HEK293 (cell line): ENCODE data around the gene MON2.

ENCODE experiments used
- HOXA7 ChIP-seq: sonication (generic); formaldehyde crosslinking; IDR thresholded peaks from 2 replicates; pipeline ENCODE4 v1.8.1; 2022; ENCODE audit warnings: missing genetic modification reagents, borderline replicate concordance
- ZBTB7A ChIP-seq: fragments of 450-650 bp; formaldehyde crosslinking; IDR thresholded peaks from 2 replicates; pipeline ENCODE4 v1.5.1; 2016; ENCODE audit warnings: low read depth, missing biosample characterization, missing genetic modification characterization
- ZNF133 ChIP-seq: fragments of 450-650 bp; formaldehyde crosslinking; IDR thresholded peaks from 2 replicates; pipeline ENCODE4 v1.5.1; 2016; ENCODE audit warnings: missing biosample characterization, missing genetic modification characterization
- ZNF221 ChIP-seq: fragments of 450-650 bp; formaldehyde crosslinking; IDR thresholded peaks from 2 replicates; pipeline ENCODE4 v1.5.1; 2017; ENCODE audit warnings: missing biosample characterization, missing genetic modification characterization, borderline replicate concordance
- ZNF354C ChIP-seq: fragments of 450-650 bp; formaldehyde crosslinking; IDR thresholded peaks from 2 replicates; pipeline ENCODE4 v1.5.1; 2016; ENCODE audit warnings: missing biosample characterization, missing genetic modification characterization, low read depth, borderline replicate concordance
- ZNF660 ChIP-seq: fragments of 450-650 bp; IDR thresholded peaks from 2 replicates; pipeline ENCODE4 v1.5.1; 2018; ENCODE audit warnings: missing biosample characterization, mild to moderate bottlenecking, missing genetic modification characterization
- ZNF670 ChIP-seq: fragments of 450-650 bp; formaldehyde crosslinking; IDR thresholded peaks from 2 replicates; pipeline ENCODE4 v1.5.1; 2016; ENCODE audit warnings: missing biosample characterization, missing genetic modification characterization, low read depth
- TF ChIP-seq, protein P1 (sequence below): fragments of 450-650 bp; formaldehyde crosslinking; IDR thresholded peaks from 2 replicates; pipeline ENCODE4 v1.5.1; 2016; ENCODE audit warnings: missing biosample characterization, missing genetic modification characterization

DNA sequence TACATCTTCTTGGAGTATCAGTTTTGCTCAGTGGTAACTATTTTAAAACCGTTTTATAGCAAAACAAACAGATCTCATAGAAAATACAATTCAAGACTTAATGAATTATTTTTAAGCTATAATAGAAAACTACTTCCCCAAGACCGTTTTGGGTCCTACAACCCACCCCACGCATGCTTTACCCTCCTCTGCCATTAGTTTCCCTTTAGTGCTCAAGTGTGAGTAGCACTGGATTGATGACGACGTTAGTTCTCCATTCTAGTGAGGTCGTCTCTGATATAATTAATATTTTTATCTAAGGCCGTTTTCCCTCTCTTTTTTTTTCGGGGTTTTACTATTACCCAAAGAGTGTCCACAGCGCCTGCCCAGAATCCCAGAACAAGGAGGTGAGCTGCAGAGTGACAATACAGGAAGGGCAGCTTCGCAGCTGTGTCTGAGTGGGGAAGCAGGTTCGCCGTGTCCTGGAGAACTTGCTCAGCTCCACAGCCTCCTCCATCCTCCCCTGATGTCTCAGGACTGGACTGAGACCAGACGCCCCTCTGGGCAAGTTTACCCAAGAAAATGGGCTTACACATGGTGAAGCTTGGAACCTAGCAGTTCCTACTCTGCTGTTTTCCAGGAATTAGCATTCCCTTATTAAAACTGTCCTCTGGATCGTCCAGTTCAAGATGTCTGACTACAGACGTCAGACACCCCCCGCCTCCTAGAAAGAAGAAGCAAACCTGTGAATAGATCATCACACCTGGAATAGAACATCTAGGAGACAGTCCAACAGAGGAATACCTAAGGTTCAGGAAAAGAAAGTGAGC lies 31.9 kb upstream of the MON2 start:
- TF ChIP-seq, protein P1, sequence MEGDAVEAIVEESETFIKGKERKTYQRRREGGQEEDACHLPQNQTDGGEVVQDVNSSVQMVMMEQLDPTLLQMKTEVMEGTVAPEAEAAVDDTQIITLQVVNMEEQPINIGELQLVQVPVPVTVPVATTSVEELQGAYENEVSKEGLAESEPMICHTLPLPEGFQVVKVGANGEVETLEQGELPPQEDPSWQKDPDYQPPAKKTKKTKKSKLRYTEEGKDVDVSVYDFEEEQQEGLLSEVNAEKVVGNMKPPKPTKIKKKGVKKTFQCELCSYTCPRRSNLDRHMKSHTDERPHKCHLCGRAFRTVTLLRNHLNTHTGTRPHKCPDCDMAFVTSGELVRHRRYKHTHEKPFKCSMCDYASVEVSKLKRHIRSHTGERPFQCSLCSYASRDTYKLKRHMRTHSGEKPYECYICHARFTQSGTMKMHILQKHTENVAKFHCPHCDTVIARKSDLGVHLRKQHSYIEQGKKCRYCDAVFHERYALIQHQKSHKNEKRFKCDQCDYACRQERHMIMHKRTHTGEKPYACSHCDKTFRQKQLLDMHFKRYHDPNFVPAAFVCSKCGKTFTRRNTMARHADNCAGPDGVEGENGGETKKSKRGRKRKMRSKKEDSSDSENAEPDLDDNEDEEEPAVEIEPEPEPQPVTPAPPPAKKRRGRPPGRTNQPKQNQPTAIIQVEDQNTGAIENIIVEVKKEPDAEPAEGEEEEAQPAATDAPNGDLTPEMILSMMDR: no peak
- no peak for TF ChIP-seq ZNF354C (tag by site-specific recombination)
- TF ChIP-seq ZNF133 (tag by site-specific recombination): no peak
- TF ChIP-seq ZNF660 (tag by site-specific recombination): no peak
- TF ChIP-seq ZBTB7A (tag by site-specific recombination): no peak
- TF ChIP-seq ZNF221 (tag by site-specific recombination): no peak
- no peak for TF ChIP-seq ZNF670 (tag by site-specific recombination)
- TF ChIP-seq HOXA7 (CRISPR knock-in tag): no peak
